ENCODE measurements around the gene SNF8.

SNF8 gene

DNA sequence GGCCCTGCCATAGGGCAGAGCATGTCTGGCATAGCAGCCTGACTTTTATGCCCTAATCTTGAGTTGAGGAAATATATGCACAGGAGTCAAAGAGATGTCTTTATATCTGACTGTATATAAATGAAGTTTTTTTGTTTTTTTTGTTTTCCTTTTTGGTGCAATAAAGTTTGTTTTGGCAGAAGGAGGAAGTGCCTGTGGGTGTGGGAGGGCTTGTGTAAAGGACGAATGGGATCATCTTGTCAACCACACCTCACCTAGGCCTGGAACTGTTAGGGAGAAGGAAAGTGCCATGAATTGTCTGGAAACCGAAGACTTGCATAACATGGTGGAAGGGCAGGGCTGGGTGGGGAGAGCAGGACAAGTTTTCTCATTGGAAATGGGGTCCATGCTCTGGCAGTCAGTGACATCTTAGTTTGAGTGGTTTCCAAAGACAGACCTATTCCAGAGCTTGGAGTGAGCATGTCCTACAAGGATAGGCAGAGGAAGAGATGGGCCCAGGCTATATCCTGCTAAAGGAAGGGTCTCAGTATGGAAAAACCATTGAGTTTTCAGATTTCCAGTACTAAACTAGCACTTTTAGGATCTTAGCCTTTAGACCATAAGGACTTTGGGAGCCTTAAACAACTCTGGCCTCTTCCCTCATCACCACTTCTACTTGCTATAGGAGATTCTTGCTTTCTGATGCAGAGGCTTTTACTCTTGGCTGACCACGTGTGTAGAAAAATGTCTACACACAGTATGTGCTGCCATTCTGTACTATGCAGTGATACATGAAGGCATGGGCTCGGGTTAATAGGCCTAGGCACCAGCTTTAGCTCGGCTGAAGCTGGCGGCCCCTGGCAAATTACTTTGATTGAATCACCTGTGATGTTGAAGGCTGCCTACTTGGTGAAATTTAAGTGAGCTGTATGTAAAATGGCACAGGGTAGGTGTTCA is 15.5 kb downstream of the SNF8 start:
- no peak for FAIRE-seq

DNA sequence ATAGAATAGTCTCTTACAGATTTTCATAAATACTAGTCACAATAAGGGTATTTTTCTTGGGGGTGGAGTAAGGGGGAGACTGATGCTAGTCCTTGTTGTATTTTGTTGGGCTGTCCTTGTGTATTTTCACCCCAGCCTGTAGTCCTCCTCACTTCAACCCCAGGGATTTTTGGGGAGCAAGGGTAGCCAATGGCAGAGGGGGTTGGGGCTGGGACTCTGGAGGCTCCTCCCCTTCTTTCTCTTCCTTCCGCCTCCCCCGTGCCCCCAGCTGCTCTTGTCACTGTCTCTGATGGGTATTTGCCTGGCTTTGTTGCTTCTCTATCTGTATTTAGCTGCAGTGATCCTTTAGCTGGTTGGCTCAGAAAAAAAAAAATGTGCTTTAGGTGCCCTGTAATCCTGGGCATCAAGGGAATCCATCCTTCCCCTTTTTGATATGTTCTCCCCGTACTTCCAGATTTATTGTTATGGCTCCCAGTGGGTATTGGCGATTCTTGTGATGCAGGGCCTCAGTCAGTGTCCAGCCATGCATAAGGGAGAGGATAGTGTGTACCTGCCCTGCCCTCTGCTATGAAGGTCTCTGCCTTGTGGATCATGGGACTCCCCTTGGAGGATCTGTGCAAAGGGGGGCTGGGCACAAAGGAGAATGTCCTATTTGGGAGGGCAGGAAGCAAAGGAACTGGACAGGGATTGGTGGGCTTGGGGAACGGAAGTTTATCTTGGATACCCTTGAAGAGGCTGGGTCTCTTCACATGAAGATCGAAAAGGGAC is 16.5 kb downstream of the SNF8 start:
- FAIRE-seq, result no peak

DNA sequence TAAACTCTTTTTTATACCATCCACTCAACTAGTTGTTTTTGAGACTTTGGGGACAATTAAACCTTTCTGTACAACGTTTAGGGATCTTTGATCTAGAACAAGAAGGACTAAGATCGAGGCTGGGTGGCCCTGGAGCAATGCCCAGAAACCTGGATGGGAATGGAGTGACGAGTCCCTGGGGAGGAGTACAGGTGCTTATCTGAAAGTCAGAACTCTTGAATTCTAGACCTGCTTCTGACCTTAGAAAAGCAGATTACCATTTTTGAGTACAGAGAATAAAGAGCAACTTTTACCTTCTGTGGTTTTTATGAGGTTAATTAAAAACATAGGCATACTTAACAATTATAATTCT is 18.7 kb downstream of the SNF8 start:
- FAIRE-seq, result no peak

DNA sequence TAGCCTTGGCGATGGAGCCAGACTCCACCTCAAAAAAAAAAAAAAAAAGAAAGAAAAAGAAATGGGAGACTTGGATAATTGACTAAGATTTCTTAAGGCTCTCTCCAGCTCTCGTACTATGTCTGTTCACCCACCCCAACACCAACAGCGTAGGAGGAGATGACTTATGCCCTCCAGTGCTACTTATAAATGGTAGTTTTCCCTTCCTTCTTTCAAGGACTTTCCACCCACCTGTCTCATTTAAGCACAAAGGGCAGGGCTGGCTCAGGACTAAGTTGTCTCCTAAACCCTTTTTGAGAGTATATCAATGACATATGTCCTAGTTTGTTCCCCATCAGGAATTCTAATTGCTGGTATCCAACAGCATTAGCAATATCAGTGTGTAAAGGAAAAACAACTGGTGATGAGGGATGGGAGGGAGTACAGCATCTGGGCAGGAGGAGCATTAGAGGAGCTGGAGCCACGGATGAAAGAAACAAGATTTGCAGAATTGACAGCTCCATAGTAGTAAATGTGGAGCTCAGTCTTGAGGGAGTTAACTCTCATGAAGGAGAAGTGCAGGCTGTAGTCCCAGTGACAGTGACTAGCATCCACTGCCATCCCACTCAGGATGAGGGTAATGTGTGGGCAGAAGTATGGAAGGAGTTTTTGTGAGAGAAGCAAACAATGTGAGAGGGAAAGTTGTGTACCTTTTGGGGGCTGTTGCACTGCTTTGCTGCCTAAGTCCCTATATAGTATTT is 19.2 kb downstream of the SNF8 start:
- FAIRE-seq, result no peak

DNA sequence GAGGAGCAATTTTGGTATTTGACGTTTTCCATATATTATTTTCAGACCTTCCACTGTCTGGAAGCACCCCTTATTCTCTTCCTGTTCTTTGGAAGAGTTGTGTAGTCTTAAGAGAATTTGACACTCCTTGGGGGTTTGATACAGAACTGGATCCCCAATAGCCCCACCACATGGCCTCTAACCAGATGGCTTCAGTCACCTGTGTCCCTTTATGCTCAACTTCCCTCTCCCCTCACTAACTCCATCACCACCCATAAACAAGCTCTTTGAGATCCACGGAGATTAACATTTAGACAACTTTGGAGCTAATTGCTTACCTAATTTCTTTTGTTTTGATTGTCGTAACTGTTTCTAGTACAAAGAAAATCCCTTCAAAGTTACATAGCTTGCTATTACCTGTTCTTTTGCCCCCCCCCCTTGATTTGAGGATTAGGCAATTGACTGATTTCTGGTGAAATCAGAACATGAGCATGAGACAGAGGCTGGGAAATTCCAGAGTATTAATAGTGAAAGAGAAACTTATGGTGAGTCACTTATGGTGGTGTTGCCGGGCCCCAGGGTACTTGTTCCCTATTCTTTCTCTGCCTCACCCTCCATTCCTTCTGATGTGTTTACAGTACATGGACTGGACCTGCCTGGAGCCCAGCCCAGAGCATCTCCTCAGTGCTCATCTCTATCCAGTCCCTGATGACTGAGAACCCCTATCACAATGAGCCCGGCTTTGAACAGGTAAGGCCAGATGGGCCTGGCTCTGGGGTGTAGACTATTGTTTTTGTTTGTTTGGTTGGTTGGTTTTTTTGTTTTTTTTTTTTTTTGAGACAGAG is 29.0 kb downstream of the SNF8 start:
- no peak for FAIRE-seq

DNA sequence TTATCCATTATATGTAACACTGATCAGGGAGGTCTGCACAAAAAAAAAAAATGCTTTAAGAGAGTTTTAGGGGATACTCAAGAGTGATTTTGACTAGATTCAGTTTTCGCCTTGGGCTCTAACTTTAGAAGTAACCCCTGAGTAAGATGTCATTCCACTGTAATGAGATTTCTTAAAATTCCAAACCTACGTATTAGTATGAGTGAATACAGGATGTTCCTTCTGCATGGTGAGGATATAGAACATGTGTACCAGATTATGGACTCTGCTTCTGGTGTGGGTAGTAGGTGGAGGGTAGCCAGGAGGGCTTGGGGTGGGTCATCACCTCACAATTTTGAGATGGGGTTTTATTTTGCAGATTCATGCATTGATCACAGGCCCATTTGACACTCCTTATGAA is 32.2 kb downstream of the SNF8 start:
- no peak for FAIRE-seq

DNA sequence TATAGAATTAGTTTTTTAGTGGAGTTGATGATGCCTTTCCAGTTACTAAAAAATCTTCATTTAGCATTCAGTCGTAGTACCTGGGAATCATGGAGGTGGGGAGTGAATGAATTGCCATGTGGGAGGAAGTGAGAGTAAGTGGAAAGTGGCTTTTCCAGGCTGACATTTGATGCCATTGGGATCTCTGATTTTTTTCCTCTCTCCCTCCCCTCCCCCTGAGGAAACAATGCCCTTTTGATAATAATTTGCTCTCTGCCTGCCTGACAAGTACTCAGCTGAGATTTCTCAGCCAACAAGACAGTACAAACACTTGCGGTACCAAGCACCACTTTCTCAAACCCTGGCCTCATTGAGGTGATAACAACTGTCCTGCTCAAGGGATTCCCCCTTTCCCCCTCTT is 34.3 kb downstream of the SNF8 start:
- no peak for FAIRE-seq

DNA sequence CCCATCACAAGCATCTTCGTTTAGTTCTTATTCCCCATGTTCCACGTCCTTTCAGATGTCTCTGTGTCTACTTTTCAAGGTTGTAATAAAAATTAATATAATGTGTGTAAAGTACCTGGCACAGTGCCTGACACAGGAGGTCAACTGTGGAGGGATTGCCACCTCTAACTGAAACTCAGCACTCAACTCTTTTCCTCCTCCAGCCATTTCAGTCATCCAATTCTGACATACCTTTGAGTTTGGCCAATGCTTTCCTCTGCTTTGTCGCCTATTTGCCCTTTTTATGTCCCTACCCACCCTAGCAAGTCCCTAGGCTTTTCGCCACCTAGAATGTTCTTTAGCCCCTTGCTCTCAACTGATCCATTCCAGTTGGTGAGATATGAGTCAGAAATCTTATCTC is 34.9 kb downstream of the SNF8 start:
- FAIRE-seq, result no peak

DNA sequence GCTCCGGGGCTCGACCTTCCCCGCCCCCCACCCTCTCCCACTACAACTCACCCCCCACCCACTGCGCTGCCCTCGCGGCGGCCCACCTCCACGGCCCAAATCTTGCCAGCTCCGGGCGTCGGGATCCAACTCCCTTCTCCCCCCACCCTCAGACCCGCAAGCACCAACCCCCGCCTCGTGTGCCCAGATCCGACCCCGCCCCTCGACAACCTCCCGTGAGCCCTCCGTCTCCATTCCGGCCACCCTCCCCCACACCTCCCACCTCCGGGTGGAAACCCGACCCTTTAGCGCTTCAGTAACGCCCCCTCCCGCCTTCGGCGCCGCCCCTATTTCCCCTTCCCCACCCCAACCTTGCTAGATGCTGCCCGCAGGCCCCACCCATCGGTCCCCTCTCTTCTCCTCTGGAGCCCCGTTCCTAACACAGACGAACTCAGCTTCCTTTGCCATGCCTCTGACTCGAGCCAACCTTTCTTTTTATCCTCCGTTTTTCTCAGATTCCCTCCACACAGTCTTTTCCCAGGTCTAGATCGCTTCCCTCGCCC is 35.7 kb downstream of the SNF8 start:
- no peak for FAIRE-seq

DNA sequence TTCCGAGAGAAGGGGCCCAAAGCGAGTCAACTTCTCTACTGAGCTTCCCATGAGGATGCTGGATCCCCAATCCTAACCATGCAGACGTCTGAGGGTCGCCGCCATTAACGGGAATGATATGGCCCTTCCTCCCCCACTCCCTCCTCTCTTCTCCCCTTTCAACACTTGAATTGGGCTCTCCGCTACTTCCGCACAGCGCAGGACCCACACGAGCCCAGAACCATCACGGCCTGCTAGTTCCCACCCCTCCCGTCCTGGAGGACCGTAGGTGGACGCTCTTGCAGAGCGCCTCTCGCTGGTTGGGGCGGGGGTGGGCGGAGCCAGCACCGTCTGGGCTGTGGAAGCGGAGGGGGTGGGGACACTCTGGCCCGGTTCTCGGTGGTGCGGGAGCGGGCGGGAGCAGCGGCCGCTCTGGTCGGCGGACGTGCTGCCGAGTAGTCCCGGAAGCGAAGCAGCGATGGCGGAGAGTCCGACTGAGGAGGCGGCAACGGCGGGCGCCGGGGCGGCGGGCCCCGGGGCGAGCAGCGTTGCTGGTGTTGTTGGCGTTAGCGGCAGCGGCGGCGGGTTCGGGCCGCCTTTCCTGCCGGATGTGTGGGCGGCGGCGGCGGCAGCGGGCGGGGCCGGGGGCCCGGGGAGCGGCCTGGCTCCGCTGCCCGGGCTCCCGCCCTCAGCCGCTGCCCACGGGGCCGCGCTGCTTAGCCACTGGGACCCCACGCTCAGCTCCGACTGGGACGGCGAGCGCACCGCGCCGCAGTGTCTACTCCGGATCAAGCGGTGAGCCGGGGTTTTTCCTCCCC is 36.4 kb downstream of the SNF8 start, which contains the start of gene UBE2Z:
Gene UBE2Z, plus strand, starts transcription at position 361 of the 797 bp plus-strand sequence. Its CDS starts 97 bp downstream, at position 458.
- no peak for FAIRE-seq

DNA sequence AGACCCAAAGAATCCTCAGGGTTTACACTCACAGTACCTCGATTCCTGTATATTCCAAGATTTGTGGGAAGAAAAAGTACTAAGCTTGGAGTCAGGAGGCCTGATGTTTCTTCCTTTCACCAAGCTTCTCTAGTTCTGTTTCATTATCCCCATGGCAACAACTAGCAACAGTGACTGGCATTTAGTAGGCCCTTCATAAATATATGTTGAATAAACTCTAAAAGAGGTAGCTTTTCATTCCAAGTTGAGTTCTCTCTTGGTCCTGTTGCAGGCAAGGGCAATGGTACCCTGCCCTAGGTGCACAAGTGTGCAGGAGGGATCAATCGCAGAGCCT is 37.0 kb downstream of the SNF8 start:
- FAIRE-seq, result no peak

DNA sequence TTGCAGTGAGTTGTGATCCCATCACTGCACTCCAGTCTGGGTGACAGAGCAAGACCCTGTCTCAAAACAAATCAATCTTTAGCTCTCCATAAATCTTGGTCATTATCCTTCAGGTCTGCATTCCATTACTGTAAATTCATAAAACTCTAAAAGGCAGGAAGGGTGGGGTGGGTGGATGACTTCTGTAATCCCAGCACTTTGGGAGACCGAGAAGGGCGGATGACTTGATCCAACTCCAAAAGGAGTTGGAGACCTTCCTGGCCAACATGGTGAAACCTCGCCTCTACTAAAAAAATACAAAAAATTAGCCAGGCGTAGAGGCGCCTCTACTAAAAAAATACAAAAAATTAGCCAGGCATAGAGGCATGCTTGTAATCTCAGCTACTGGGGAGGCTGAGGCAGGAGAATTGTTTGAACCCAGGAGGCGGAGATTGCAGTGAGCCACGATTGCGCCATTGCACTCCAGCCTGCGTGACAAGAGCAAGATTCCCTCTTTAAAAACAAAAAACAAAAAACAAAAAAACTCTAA is 38.6 kb downstream of the SNF8 start:
- no peak for FAIRE-seq

DNA sequence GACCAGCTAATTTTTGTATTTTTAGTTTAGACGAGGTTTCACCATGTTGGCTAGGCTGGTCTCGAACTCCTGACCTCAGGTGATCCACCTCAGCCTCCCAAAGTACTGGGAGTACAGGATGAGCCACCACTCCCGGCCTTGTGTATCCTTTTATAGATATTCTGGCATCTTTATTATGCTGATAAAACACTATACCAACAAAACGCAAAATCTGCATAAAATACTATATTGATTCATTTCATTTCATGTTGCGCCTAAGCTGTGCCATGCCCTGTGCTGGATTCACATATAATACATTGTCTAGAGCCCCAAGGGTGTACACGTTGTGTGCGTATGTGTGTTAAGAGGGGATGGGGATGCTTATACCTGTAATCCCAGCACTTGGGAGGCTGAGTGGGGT is 40.2 kb downstream of the SNF8 start:
- no peak for FAIRE-seq

DNA sequence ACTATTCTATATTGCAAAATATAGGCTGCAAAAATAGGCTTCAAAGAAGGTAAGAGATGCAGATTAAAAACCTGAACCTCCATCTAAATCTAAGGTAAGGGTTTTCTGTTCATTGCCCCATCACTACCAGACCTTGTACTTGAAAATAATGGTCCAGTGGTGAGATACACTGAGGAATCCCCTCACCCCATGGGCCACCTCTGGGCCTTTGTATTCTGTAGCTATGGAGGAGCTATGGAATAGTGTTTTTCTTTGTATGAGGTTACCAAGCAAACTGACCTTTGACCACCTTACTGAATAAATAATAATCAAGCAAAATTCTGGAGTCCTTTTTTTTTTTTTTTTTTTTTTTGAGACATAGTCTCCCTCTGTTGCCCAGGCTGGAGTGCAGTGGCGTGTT is 41.2 kb downstream of the SNF8 start:
- FAIRE-seq, result no peak

DNA sequence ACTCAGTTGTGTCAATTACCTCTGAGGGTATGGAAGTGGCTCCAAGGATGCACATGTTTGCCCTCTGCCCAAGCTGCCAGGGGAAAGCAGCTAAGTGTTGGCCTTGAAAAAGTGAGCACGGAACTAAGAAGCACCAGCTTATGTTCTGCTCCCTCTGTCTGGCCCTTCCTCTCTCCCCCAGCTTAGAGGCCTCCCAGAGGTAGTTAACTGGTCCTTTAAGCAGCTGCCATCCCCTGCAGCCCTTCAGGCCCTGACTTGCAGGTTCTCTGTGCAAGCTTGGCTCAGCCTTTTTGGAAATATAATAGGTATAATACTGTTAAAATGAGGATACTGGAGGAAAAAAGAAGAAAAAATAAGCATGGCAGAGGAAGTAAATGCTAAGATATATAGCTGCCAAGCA is 43.4 kb downstream of the SNF8 start:
- FAIRE-seq, result no peak

DNA sequence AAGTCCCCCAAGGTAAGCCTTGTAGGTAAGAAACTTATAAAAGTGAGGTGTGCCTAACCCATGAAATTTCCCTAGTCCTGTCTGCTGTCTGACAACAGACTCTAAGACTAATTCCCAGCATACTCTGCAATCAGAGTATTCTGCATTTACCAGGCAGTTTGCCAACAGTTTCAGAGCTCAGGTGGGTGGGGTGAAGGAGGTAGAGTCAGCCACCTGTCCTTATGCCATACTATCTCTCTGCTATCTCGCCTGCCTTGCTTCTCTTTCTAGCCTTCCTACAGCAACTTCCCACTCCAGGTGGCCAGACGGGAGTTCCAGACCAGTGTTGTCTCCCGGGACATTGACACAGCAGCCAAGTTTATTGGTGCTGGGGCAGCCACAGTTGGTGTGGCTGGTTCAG is 49.8 kb downstream of the SNF8 start:
- no peak for FAIRE-seq

DNA sequence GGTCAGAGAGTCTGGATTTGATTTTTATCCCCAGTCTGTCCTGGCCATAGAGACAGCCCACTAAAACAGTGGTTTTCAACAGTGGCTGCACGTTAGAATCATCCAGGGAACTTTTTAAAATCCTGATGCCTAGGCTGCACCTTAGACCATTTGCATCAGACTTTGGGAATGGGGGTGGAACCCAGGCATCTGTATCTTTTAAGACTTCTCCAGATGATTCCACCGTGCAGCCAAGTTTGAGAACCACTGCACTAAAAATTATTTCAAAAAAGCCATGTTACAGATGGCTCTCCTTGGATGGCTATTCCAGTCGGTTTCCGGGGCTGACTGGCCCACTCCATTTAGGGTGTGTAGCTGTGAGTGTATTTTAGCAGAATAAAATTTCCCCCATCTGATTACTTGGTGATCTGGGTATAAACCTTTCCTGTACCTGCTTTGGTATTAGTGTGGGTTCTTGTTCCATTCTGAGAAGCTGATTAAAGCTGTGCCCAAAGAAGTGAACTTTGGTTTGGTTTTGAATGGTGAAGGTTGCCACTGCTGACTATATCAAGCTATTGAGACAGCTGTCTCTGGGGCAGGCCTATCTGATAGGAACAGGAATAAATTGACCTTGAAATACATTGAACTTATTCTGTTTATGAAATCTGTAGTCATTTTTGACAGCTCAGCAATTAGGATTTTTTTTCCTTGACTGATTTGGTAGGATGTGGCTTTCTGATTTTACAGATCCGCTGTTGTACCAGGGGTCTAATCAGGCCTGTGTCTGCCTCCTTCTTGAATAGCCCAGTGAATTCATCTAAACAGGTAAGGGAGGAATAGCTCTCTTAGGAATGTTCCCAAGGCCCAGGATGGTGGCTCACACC is 50.8 kb downstream of the SNF8 start:
- no peak for FAIRE-seq

DNA sequence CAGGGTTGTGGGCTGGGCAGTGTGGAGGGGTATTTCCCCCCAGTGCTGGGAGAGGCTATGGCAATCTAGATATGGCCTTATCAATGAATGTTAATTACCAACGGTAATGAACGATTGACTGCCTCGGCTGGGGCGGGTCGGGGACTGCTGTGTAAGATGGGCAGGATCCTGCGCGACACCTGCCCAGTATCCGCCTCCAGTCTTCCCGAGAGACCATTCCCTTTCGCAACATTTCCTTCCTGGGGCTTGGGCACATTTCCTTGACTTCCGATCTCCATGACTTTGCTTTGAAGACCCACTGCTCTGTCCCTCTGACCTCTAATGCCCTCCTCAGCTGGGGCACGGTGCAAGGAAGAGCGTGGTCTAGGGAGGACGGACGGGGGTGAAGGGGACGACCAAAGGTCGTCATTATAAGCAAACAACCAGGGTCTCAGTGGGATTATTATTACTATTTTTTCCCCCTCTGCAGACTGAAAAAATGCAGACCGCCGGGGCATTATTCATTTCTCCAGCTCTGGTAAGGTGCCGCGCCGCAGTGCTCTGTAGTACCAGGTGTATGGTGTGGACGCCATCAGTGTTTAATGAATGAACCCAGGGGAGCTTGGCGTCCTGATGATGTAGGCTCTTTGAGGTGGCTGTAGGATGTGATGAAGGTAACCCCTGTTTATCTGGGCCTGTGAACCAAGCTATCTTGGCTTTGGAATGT is 51.5 kb downstream of the SNF8 start:
- no peak for FAIRE-seq

DNA sequence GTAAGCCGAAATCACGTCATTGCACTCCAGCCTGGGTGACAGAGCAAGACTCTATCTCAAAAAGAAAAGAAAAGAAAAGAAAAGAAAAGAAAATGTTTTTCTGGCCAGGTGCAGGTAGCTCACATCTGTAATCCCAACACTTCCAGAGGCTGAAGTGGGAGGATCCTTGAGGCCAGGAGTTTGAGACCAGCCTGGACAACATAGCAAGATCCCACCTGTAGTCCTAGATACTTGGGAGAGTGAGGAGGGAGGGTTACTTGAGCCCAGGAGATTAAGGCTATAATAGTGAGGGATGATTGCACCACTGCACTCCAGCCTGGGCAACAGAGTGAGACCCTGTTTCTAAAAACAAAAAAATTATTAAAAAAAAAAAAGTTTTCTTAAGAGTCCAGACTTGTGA is 54.6 kb downstream of the SNF8 start:
- no peak for FAIRE-seq
